SK-N-SH treated with all-trans-retinoic acid at 6 μM for 48 hours (cell line): ENCODE measurements around the gene GABARAPL1.

Experiments used
- BACH2 ChIP-seq: fragments of 250-450 bp; sonication (Bioruptor Pico); IDR thresholded peaks from 2 replicates; pipeline ENCODE4 v1.9.0; 2021; ENCODE audit warnings: mild to moderate bottlenecking, borderline replicate concordance
- ZFP3 ChIP-seq: fragments of 250-450 bp; sonication (Bioruptor Pico); IDR thresholded peaks from 2 replicates; pipeline ENCODE4 v1.5.0; 2020; ENCODE audit warnings: mild to moderate bottlenecking, moderate library complexity

DNA sequence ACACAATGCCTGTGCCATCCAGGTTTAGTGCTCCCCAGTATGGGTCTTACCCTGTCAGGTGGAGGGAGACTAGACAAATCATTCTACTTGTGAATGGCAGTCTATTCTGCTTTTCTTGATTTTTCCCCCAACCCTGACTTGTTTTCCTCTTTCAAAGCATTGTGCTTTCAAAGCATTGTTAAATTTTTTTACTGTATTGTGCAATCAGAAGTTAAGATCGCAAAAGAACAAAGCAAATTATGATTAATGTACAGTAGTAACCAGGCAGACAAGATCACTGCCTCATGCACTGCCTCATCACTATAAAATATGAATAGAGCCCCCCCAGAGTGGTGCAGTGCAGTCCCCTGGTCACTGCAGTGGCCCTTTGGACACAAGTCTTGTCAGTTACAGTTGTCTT, 14.1 kb downstream of the GABARAPL1 start:
- TF ChIP-seq BACH2 (CRISPR knock-in tag): no peak
- TF ChIP-seq ZFP3 (CRISPR knock-in tag): no peak
